H1 (cell line): ENCODE results near the gene DLK1. TPM values are rescaled to one million over a fixed set of nuclear protein-coding genes. Genes with fewer than 3 reads are reported as not detected.

Experiments used
- CTCF ChIA-PET: fragments of 300-600 bp; sonication (Branson Sonifier 250); formaldehyde crosslinking; loops from one replicate; lab custom pipeline; 2021; ENCODE audit not compliant: partially characterized antibody; lab: Charles Lee
- POLR2A ChIA-PET: fragments of 300-600 bp; sonication (Branson Sonifier 250); formaldehyde crosslinking; loops from one replicate; lab custom pipeline; 2021; ENCODE audit warnings: inconsistent platforms; ENCODE audit not compliant: partially characterized antibody; lab: Charles Lee
- DNase-seq, 2 experiments: peaks; one replicate each; pipeline versions ENCODE4 v3.0.0 to v3.0.0-alpha.2; 2010 to 2022; ENCODE audit warnings: low spot score in 2 of 2, low read depth in 1 of 2, mixed read lengths in 1 of 2
- FAIRE-seq: peaks from 2 replicates; lab custom pipeline; 2011; peaks lifted over from hg19 to GRCh38; lab: Jason Lieb, UNC
- H2AFZ ChIP-seq: 2 replicates; pipeline ENCODE4 v1.8.1; 2012; ENCODE audit warnings: low read length, inconsistent platforms
- H2AK5ac ChIP-seq: 2 replicates; pipeline ENCODE4 v1.6.1; 2013; ENCODE audit warnings: low read depth, low read length
- H2BK120ac ChIP-seq: replicated peaks from 2 replicates; pipeline ENCODE3; 2013; ENCODE audit warnings: low read depth, low read length, inconsistent platforms
- H2BK12ac ChIP-seq: 2 replicates; pipeline ENCODE4 v1.6.1; 2013; ENCODE audit warnings: low read depth, low read length
- H2BK15ac ChIP-seq: 2 replicates; pipeline ENCODE4 v1.6.1; 2013; ENCODE audit warnings: low read length
- H2BK20ac ChIP-seq: 2 replicates; pipeline ENCODE4 v1.6.1; 2013; ENCODE audit warnings: low read length
- H2BK5ac ChIP-seq: 2 replicates; pipeline ENCODE4 v1.6.1; 2013; ENCODE audit warnings: low read depth, low read length
- H3K14ac ChIP-seq: 2 replicates; pipeline ENCODE4 v1.6.1; 2013; ENCODE audit warnings: inconsistent platforms; ENCODE audit not compliant: insufficient read length
- H3K18ac ChIP-seq: 2 replicates; pipeline ENCODE4 v1.6.1; 2013; ENCODE audit warnings: low read length; ENCODE audit errors: extremely low read depth
- H3K23ac ChIP-seq: 2 replicates; pipeline ENCODE4 v1.6.1; 2013; ENCODE audit warnings: inconsistent platforms; ENCODE audit not compliant: insufficient read length
- H3K23me2 ChIP-seq: 2 replicates; pipeline ENCODE4 v1.6.1; 2013; ENCODE audit warnings: low read depth, low read length
- H3K27ac ChIP-seq: 2 replicates; pipeline ENCODE4 v1.6.1; 2011; ENCODE audit warnings: low read depth, low read length, inconsistent platforms
- H3K27me3 ChIP-seq, 4 experiments: replicated peaks in 1 of 4; 1 replicate in 1 of 4; 2 replicates in 3 of 4; pipeline versions ENCODE4 v1.6.1 to v1.8.1; 2011 to 2013; ENCODE audit warnings: low read length in 3 of 4, mild to moderate bottlenecking in 3 of 4, inconsistent platforms in 2 of 4, mixed read lengths in 2 of 4, moderate library complexity in 1 of 4; ENCODE audit not compliant: control insufficient read depth in 3 of 4, insufficient read depth in 3 of 4; ENCODE audit errors: extremely low read depth in 1 of 4
- H3K36me3 ChIP-seq, 4 experiments: 2 replicates each; pipeline versions ENCODE4 v1.6.1 to v1.8.1; 2011 to 2013; ENCODE audit warnings: mild to moderate bottlenecking in 4 of 4, low read length in 3 of 4, moderate library complexity in 2 of 4, control low read depth in 1 of 4, inconsistent platforms in 1 of 4; ENCODE audit not compliant: insufficient read depth in 4 of 4, control insufficient read depth in 2 of 4
- H3K4ac ChIP-seq: replicated peaks from 2 replicates; pipeline ENCODE3; 2013; ENCODE audit warnings: low read length, low read depth, mixed read lengths, inconsistent platforms; ENCODE audit not compliant: insufficient read length
- H3K4me1 ChIP-seq, 4 experiments: replicated peaks in 1 of 4; 1 replicate in 1 of 4; 2 replicates in 3 of 4; pipeline versions ENCODE4 v1.6.1 to v1.8.1; 2011 to 2013; ENCODE audit warnings: low read length in 3 of 4, inconsistent platforms in 2 of 4, mixed read lengths in 1 of 4; ENCODE audit not compliant: insufficient read depth in 4 of 4, control insufficient read depth in 3 of 4
- H3K4me2 ChIP-seq, 2 experiments: 2 replicates each; pipeline versions ENCODE4 v1.6.1 to v1.8.1; 2011 to 2013; ENCODE audit warnings: low read depth in 2 of 2, low read length in 2 of 2, control low read depth in 1 of 2, inconsistent platforms in 1 of 2, mild to moderate bottlenecking in 1 of 2; ENCODE audit not compliant: insufficient read depth in 1 of 2
- H3K4me3 ChIP-seq, 4 experiments: fragments of 200-600, 300-600 bp in 1 of 4; sonication (generic), shearing (Covaris generic), sonication (Bioruptor Twin) in 1 of 4; 2 replicates each; pipeline versions ENCODE4 v1.5.1 to v1.8.1; 2011 to 2016; ENCODE audit warnings: low read length in 4 of 4, low read depth in 3 of 4, control low read depth in 2 of 4, inconsistent platforms in 2 of 4, mild to moderate bottlenecking in 2 of 4, mixed read lengths in 1 of 4, moderate library complexity in 1 of 4; ENCODE audit not compliant: insufficient read depth in 2 of 4; ENCODE audit errors: extremely low read depth in 1 of 4
- H3K56ac ChIP-seq: replicated peaks from 2 replicates; pipeline ENCODE3; 2013; ENCODE audit warnings: low read depth, mild to moderate bottlenecking, mixed read lengths, low read length, inconsistent platforms; ENCODE audit not compliant: insufficient read length
- H3K79me1 ChIP-seq: 2 replicates; pipeline ENCODE4 v1.6.1; 2013; ENCODE audit warnings: low read depth, low read length, control low read depth
- H3K79me2 ChIP-seq, 2 experiments: 2 replicates each; pipeline versions ENCODE4 v1.6.1 to v1.8.1; 2012 to 2013; ENCODE audit warnings: low read length in 2 of 2, mild to moderate bottlenecking in 2 of 2, inconsistent platforms in 1 of 2; ENCODE audit not compliant: insufficient read depth in 2 of 2, control insufficient read depth in 1 of 2
- H3K9ac ChIP-seq, 4 experiments: replicated peaks in 1 of 4; 1 replicate in 1 of 4; 2 replicates in 3 of 4; pipeline versions ENCODE4 v1.6.1 to v1.8.1; 2011 to 2013; ENCODE audit warnings: low read depth in 3 of 4, low read length in 3 of 4, control low read depth in 2 of 4, mild to moderate bottlenecking in 2 of 4, moderate library complexity in 2 of 4, inconsistent platforms in 1 of 4; ENCODE audit errors: extremely low read depth in 1 of 4
- H3K9me3 ChIP-seq, 2 experiments: 2 replicates each; pipeline versions ENCODE4 v1.6.1 to v1.8.1; 2012 to 2013; ENCODE audit warnings: mild to moderate bottlenecking in 2 of 2, moderate library complexity in 2 of 2, control low read depth in 1 of 2, inconsistent platforms in 1 of 2, low read depth in 1 of 2, low read length in 1 of 2, mixed read lengths in 1 of 2; ENCODE audit not compliant: insufficient read depth in 2 of 2
- H4K20me1 ChIP-seq, 2 experiments: replicated peaks in 1 of 2; 2 replicates each; pipeline versions ENCODE3 to v1.8.1; 2011 to 2013; ENCODE audit warnings: inconsistent platforms in 2 of 2, low read length in 2 of 2, mild to moderate bottlenecking in 1 of 2; ENCODE audit not compliant: insufficient read depth in 2 of 2, control insufficient read depth in 1 of 2
- H4K5ac ChIP-seq: 2 replicates; pipeline ENCODE4 v1.6.1; 2013; ENCODE audit warnings: low read length, low read depth, mixed read lengths, inconsistent platforms; ENCODE audit not compliant: insufficient read length
- H4K8ac ChIP-seq: 2 replicates; pipeline ENCODE4 v1.8.0; 2013; ENCODE audit warnings: mild to moderate bottlenecking, moderate library complexity, low read length, inconsistent platforms; ENCODE audit not compliant: insufficient read depth; ENCODE audit errors: extremely low read depth
- H4K91ac ChIP-seq: replicated peaks from 2 replicates; pipeline ENCODE3; 2013; ENCODE audit warnings: low read length, mixed read lengths, inconsistent platforms; ENCODE audit not compliant: insufficient read length
- CBX5 ChIP-seq: fragments of 300-800, 300-1000 bp; sonication (generic); IDR thresholded peaks from 2 replicates; pipeline ENCODE4 v1.7.1; 2016; ENCODE audit warnings: antibody characterized with exemption, low read length, low read depth
- HDAC6 ChIP-seq: IDR thresholded peaks from one replicate; pipeline ENCODE4 v1.7.1; 2012; ENCODE audit warnings: low read depth, mild to moderate bottlenecking, inconsistent platforms, low read length, moderate library complexity
- NANOG ChIP-seq: IDR thresholded peaks from 2 replicates; pipeline ENCODE4 v1.6.1; 2011; ENCODE audit warnings: low read length, low read depth, mild to moderate bottlenecking, inconsistent platforms; ENCODE audit not compliant: insufficient read depth, poor library complexity, severe bottlenecking
- POLR2A ChIP-seq, 2 experiments: IDR thresholded peaks; 1 replicate in 1 of 2; 2 replicates in 1 of 2; pipeline ENCODE4 v1.6.1; 2011; ENCODE audit warnings: low read depth in 2 of 2, low read length in 2 of 2, mild to moderate bottlenecking in 2 of 2; ENCODE audit errors: control extremely low read depth in 1 of 2
- POU5F1 ChIP-seq: IDR thresholded peaks from 2 replicates; pipeline ENCODE4 v1.6.1; 2011; ENCODE audit warnings: low read depth, mild to moderate bottlenecking, low read length, moderate library complexity
- RXRA ChIP-seq: IDR thresholded peaks from 2 replicates; pipeline ENCODE4 v1.6.1; 2011; ENCODE audit warnings: low read depth, mild to moderate bottlenecking, low read length, moderate library complexity; ENCODE audit not compliant: insufficient read depth
- SIRT6 ChIP-seq: IDR thresholded peaks from one replicate; pipeline ENCODE4 v1.7.1; 2012; ENCODE audit warnings: low read length, inconsistent platforms
- SP1 ChIP-seq: IDR thresholded peaks from 2 replicates; pipeline ENCODE4 v1.6.1; 2011; ENCODE audit warnings: low read depth, low read length
- SRF ChIP-seq: IDR thresholded peaks from 2 replicates; pipeline ENCODE4 v1.6.1; 2011; ENCODE audit warnings: mild to moderate bottlenecking, low read depth, low read length, moderate library complexity
- WGBS, 2 experiments: shearing (Covaris generic) in 1 of 2; methylation state at CpG; one replicate each; pipeline versions ENCODE4 v1.1.6 to v1.1.7; 2013 to 2015; ENCODE audit warnings: low lambda C conversion rate in 2 of 2, mixed read lengths in 2 of 2, inconsistent platforms in 1 of 2, low coverage in 1 of 2, missing lambda C conversion rate in 1 of 2; ENCODE audit not compliant: insufficient replicate concordance in 2 of 2, insufficient coverage in 1 of 2, insufficient read length in 1 of 2; ENCODE audit errors: extremely low coverage in 1 of 2, missing lambda C conversion rate in 1 of 2; 5-methylcytosine and 5-hydroxymethylcytosine counted together
- polyA plus RNA-seq, 7 experiments: library from polyadenylated mRNA; depleted of rRNA in 3 of 7; stranded (reverse) in 5 of 7; unstranded in 2 of 7; fragments of >200 nt in 5 of 7; fragments of 200-250 nt in 2 of 7; gene quantifications; 1 replicate in 5 of 7; 2 replicates in 1 of 7; 4 replicates in 1 of 7; pipeline versions ENCODE4 v1.2.1 to v1.2.3, GENCODE V29; 2011 to 2013; ENCODE audit warnings: missing spikeins in 2 of 7, mixed read lengths in 2 of 7
- total RNA-seq: library from RNA; stranded (reverse); fragmentation: NEBNext Ultra II Directional; extraction: Animal tissue kit (Norgen Biotek cat#: 25700); gene quantifications from 2 replicates; pipeline ENCODE4 v1.2.1, GENCODE V29; 2021
- TF ChIP-seq, protein P1 (sequence below): IDR thresholded peaks from 2 replicates; pipeline ENCODE4 v1.6.1; 2011; ENCODE audit warnings: low read depth, mild to moderate bottlenecking, low read length; ENCODE audit not compliant: insufficient read depth
- TF ChIP-seq, protein P2 (sequence below): IDR thresholded peaks from 2 replicates; pipeline ENCODE4 v1.6.1; 2012; ENCODE audit warnings: inconsistent platforms

The DLK1 gene
- total and polyA plus RNA-seq, 2 of the 8 experiments (the other 6 are each of a cell fraction or from before 2014, with no cell fraction given) = 1.3 to 2.4 TPM

GRCh38 chr14:100764471-100765115 lies 37.9 kb downstream of the DLK1 start:
- Histone ChIP-seq H3K27ac (no peak overlapping the region), H3K79me1 (no peaks in the 10 kb centered on the region), H3K4me3 (no peak overlapping the region), H3K23ac (no peak overlapping the region), H4K91ac (no peak overlapping the region), H2AK5ac (no peak overlapping the region), H3K18ac (no peak overlapping the region), H2BK20ac (no peak overlapping the region), H3K4ac (no peak overlapping the region), H3K23me2 (no peaks in the 10 kb centered on the region), H2BK12ac (no peak overlapping the region), H2BK120ac (no peak overlapping the region), H3K9me3 (peaks cover 0 to 3% of the 10 kb centered on the region in 2 experiments; a peak in 1 of 4 replicates), H2AFZ (no peak overlapping the region), H4K20me1 (no peaks in the 10 kb centered on the region), H3K4me1 (peaks cover 0 to 5% (median 1%) of the 10 kb centered on the region in 4 experiments; a peak in 3 of 7 replicates), H4K5ac (no peak overlapping the region), H3K56ac (no peak overlapping the region), H4K8ac (no peak overlapping the region), H3K14ac (no peak overlapping the region), H2BK15ac (0 out of 2 replicates have a peak overlapping the region, but pooled peaks have one; percentile 46), H3K79me2 (no peaks in the 10 kb centered on the region), H3K9ac (no peak overlapping the region), H3K4me2 (peak overlapping the region in 1 of 2 experiments; percentile 11; a peak in 2 of 4 replicates), H2BK5ac (no peak overlapping the region), H3K36me3 (no peaks in the 10 kb centered on the region), H3K27me3 (no peaks in the 10 kb centered on the region)
- DNase-seq (no peak), FAIRE-seq (no peak)
- CTCF ChIA-PET = interaction anchor here (1.4 kb wide), 1 partner anchor 11 kb away, joined by 6 read pairs; no protein-coding TSS in a partner anchor
- WGBS, 2 experiments = 69% methylated on average over 7 of the region's 7 CpGs; no CpG with 5 or more reads in 1 of the 2 experiments
- POLR2A ChIA-PET = interaction anchor here (1.0 kb wide), 1 partner anchor 12 kb away, joined by 3 read pairs; no protein-coding TSS in a partner anchor
- TF ChIP-seq SP1 = no peak
- no peak for TF ChIP-seq SIRT6
- TF ChIP-seq RXRA = no peak
- TF ChIP-seq, protein P1, sequence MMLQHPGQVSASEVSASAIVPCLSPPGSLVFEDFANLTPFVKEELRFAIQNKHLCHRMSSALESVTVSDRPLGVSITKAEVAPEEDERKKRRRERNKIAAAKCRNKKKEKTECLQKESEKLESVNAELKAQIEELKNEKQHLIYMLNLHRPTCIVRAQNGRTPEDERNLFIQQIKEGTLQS = no peak
- no peak for TF ChIP-seq HDAC6
- TF ChIP-seq CBX5 = no peak
- no peak for TF ChIP-seq NANOG
- TF ChIP-seq POU5F1 = no peak
- TF ChIP-seq, protein P2, sequence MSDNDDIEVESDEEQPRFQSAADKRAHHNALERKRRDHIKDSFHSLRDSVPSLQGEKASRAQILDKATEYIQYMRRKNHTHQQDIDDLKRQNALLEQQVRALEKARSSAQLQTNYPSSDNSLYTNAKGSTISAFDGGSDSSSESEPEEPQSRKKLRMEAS = peak; percentile 73; the same call in 1 of the 2 replicates
- no peak for TF ChIP-seq POLR2A (IDR thresholded peaks at IDR 0.05; ENCODE audit: control extremely low read depth in 1 of 2, low read depth in 2 of 2, low read length in 2 of 2)
- no peak for TF ChIP-seq SRF
